GM18526 (cell line): ENCODE data around the gene DNAJC16.
A peak's percentile ranks its signal among the peaks of the same experiment; 100 is the strongest.

Source experiments
- POLR2A ChIP-seq: IDR thresholded peaks from 3 replicates; pipeline ENCODE4 v1.6.1; 2011; ENCODE audit not compliant: insufficient read length; ENCODE audit errors: extremely low read depth

The DNAJC16 gene

DNA sequence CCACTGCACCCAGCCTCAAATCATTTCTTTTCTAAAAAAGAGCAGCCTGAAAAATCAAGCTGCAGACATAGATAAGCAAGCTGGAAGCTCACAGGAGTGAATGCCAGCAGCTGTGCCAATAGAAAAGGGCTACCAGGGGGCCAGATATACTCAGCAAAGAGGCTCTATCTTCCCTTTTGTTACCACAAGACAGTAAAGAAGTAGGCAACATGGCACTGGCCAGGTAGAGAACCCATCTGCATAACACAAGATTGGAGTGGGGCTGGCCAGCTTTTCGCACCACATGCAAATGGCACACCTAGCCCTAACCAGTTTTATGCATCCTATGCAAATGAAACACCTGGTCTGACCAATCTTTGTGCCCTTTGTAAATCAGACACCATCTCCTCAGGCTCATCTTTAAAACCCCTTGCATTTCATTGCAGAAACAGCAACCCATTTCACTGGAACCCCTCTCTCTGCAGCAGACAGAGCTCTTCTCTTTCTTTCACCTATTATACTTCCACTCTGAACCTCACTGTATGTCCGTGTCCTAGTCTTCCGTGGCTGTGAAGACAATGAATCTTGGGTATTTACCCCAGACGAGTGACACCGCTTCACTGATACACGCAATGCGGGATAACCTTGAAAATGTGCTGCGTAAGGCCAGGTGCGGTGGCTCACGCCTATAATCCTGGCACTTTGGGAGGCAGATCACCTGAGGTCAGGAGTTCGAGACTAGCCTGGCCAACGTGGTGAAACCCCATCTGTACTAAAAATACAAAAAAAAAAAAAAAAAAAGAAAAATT is 17.8 kb upstream of the DNAJC16 start:
- no peak for TF ChIP-seq POLR2A

DNA sequence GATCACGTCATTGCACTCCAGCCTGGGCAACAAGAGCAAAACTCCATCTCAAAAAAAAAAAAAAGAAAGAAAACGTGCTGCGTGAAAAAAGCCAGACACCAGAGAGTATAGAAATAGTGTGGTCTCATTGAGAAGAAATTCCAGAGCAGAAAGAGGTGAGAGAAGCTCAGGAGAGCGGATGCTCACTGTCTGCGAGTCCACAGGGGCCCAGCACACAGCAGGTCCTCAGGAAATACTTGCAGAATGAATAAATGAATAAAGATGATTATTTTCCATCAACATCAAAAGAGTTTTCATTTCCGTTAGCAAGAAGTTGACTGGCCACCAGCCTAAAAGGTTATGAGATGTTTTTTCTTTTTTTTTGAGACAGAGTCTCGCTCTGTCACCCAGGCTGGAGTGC is 17.1 kb upstream of the DNAJC16 start:
- no peak for TF ChIP-seq POLR2A

DNA sequence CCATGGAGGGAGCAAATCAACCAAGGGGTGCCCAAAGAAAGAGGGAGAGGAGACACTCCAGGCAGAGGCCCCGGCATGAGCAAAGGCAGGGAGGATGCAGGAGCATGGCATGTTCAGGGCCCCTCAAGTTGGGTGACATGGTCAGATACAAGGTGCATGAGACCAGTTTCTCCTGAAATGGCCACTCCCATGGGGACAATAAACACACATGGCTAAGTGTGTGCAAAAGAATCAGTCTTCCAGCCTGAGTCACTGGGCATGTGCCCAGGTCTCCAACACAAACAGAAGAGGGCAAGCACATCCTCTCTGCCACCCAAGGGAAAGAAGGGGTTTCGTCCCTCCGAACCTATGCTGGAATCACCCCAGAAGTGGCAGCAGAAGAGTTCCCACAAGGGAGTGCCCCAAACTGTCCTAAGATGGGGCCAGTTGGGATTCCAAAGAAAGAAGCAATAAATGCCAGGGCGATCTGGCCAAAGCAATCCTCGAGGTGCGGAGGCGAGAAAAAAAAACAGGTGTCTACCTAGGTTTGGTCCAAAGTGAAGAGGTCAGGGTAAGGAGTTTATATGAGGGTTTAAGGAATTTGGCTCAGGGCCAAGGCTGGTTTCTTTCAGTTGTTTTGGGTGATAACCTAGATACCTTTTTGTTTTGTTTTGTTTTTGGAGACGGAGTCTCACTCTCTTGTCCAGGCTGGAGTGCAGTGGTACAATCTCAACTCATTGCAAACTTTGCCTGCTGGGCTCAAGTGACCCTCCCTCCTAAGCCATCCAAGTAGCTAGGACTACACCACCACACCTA is 15.8 kb upstream of the DNAJC16 start:
- TF ChIP-seq POLR2A: no peak

GRCh38 chr1:15513192-15513591 is 13.5 kb upstream of the DNAJC16 start:
- TF ChIP-seq POLR2A: no peak

GRCh38 chr1:15513919-15514318 is 12.7 kb upstream of the DNAJC16 start:
- no peak for TF ChIP-seq POLR2A

GRCh38 chr1:15515022-15515663 is 11.5 kb upstream of the DNAJC16 start:
- TF ChIP-seq POLR2A: no peak

DNA sequence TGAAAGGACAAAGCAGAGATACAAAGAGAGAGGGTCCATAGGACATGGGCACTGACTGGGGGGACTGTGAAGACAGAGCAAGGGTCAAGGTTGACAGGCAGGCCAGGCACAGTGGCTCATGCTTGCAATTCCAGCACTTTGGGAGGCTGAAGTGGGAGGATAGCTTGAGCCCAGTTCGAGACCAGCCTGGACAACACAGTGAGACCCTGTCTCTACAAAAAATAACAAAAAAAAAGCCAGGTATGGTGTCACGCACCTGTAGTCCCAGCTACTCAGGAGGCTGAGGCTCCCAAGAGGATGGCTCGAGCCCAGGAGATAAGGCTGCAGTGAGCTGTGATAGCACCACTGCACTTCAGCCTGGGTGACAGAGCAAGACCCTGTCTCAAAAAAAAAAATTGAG is 7.0 kb upstream of the DNAJC16 start:
- TF ChIP-seq POLR2A: no peak

- TF ChIP-seq POLR2A: no peak
Measured at GRCh38 chr1:15522551-15522950, 4.1 kb upstream of the DNAJC16 start.

- no peak for TF ChIP-seq POLR2A
Measured at GRCh38 chr1:15523104-15524020, 3.3 kb upstream of the DNAJC16 start.

- peak; percentile 80 for TF ChIP-seq POLR2A
Measured at GRCh38 chr1:15524021-15524282, 2.7 kb upstream of the DNAJC16 start, which contains the start of gene CASP9. Gene CASP9 (minus strand): TSS chr1:15524215. CDS start chr1:15524200, 15 bp downstream.

DNA sequence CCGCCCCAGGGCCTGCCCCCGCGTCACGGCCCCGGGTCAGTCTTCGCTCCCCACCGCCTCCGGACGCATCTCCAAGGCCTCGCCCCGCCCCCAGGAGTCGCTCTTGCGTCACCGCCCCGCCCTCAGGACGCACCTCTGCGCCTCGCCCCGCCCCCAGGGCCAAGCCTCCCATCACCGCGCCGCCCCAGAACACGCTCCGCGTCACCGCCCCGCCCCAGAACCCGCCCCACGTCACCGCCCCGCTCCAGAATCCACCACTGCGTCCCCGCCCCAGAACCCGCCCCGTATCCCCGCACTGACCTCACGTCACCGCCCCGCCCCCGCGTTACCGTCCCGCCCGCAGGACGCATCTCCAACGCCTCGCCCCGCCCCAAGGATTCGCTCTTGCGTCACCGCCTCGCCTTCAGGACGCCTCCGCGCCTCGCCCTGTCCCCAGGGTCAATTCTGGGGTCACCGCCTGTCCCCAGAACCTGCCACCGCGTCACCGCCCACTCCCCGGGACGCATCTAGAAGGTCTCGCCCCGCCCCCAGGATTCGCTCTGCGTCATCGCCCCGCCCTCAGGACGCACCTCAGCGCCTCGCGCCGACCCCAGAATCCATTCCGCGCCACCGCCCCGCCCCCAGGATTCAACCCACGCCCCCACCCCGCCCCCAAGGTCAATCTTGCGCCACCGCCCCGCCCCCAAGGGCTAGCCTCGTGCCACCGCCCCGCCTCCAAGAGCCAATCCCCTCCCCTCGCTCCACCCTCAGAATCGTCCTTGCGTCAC is 2.2 kb upstream of the DNAJC16 start:
- peak; percentile 17 for TF ChIP-seq POLR2A

- TF ChIP-seq POLR2A: peak; percentile 50
Measured at GRCh38 chr1:15525050-15526020, 1.3 kb upstream of the DNAJC16 start.

DNA sequence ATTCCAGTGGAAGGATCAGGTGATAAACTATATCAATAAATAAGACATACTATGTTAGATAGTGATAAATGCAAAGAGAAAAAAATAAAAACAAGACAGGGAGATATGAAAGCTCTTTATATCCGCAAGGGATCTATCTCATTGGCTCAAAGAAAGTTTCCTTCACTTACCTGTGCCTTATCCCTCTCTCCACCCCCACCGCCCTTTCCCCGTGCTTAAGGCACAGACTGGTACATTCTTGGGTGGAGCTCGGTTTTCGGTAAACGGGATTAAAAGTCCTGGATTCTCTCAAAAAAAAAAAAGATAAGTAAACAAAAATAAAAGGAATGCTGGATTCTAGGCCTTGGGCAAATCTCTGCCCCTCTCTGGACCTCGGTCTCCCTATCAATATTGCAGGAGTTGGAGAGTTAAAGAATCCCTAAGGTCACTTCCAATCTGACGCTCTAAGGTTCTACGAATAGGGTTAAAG is 593 bp upstream of the DNAJC16 start:
- no peak for TF ChIP-seq POLR2A
